GM12874 (cell line): ENCODE results near the gene MPZL2.

ENCODE experiments used
- CTCF ChIP-seq: IDR thresholded peaks from 2 replicates; pipeline ENCODE4 v1.5.1; 2011; ENCODE audit warnings: low read depth, mild to moderate bottlenecking, control low read depth, low read length, moderate library complexity; ENCODE audit not compliant: insufficient read depth

MPZL2 gene

GRCh38 chr11:118205606-118206378 is 58.3 kb downstream of the MPZL2 start:
- no peak for TF ChIP-seq CTCF
